Measurements from ENCODE around the gene DNAH14.

DNAH14 gene

DNA sequence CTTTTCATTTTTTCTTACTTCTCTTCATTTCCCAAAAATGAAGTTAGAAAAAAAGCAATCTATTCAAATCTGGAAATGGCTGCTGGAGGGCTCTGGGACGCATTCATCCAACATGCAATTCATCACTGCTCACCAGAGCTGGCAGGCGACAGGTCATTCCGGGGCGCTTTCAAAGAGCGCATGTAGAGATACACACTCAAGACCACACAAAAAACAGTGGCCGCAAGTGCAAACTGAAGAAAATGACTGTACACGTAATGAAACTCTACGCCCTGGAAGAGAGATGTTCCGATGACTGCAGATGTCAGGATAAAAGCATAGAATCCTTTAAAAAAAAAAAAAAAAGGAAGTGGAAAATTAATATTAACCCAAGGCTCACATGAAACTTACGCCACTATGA lies 482.8 kb downstream of the DNAH14 start:
- no peak for DNase-seq
- in situ Hi-C loops (cut with MboI; ENCODE audit: low pct_unique_long_range_greater_than_20kb, low sequenced_read_pairs), result no loop called here

DNA sequence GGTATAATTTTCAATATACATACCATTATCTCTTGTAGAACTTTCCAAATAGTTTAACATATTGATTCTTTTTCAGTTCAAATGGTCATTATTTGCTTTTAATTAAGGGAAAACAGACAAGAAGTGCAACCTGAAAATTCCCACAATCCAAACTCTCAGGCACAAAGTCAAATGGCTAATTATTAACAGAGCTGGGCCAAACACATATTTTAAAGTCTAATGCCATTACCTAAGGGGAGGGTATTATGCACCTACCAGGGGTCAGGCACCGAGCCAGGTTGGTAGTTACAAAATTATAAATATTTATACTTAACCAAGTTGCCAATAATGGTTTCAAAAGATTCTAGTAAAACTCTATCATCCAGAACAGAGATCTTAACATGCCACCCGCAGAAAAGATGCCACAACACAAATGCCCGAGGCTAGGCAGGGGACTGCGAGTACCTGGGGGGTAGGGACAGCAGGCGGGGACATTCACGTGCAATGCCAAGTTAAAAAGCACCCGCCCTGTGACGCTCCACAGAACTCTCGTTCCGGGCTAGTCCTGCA lies 483.4 kb downstream of the DNAH14 start:
- in situ Hi-C loops (cut with MboI; ENCODE audit: low pct_unique_long_range_greater_than_20kb, low sequenced_read_pairs), result no loop called here
- no peak for DNase-seq

DNA sequence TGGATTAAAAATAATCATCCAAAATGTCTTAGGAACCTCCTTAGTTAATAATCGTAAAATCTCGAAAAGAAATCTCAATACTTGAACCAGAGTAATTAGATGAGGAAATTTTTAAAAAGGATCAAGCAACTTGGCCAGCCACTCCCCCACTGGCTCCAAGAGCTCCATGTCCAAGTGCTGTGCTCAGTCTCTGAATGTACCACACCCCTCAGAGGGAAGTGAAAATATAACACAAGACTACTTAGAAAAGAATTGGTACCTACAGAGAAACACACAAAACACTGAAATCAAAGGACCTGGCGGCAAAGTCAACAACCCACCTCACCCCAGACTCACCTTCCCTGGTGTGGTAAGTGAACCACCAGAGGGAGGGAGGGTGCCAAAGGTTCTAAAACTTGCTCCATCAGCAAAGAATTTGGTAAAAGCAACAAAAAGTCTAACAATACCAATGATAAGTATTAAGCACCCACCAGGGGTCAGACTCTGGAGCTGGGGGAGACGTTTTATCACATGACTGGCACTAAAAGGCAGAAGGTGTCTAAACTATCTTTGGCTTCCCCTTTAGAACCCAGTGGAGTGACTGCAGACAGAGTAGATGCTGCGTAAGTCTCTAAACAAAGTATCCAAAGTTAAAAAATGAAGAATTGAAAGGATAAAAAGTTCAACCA lies 484.4 kb downstream of the DNAH14 start:
- DNase-seq, result no peak
- in situ Hi-C loops (cut with MboI; ENCODE audit: low pct_unique_long_range_greater_than_20kb, low sequenced_read_pairs), result no loop called here

DNA sequence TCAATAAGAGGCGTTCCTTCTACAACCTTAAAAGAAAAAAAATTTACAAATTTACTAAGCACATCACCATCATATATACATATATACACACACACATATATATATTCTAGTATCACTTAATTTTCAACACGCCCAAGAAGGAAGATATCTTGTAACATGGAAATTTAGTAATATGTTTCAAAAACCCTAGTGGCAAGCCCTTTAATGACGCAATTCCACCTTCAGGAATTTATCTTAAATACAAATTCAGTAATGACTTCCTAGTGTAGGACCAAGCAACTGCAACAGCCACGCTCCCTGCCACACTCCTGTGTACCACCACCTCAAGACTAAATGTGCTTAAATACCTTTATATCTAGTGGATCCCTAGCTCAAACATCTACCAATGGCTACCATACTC lies 485.8 kb downstream of the DNAH14 start:
- DNase-seq, result no peak
- in situ Hi-C loops (cut with MboI; ENCODE audit: low pct_unique_long_range_greater_than_20kb, low sequenced_read_pairs), result no loop called here

DNA sequence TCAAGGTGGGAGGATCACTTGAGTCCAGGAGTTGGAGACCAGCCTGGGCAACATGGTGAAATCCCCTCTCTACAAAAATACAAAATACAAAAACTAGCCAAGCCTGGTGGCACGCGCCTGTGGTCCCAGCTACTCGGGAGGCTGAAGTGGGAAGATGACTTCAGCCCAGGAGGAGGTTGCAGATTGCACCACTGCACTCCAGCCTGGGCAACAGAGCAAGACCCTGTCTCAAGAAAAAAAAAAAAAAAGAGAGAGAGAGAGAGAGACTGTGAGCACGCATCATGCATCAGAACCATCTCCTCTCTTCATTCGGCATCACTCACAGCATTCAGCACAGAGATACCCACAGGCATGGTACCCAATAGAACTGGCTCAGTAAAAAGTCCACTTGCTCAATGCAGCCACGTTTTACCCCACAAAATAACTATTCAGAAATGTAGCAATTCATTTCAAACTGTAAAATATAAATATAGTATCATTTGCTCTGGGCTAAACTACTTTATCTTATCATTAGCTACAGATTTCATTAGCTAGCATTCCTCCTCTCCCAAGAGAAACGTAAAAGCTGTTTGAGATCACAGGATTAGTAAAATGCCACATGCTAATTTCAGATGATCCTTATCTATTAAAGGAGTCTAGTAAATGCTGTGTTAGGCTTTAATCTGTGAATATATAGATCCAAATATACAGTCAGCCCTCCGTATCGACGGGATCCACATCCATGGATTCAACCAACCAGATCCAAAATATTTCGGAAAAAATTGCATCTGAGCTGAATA lies 486.7 kb downstream of the DNAH14 start:
- in situ Hi-C loops (cut with MboI; ENCODE audit: low pct_unique_long_range_greater_than_20kb, low sequenced_read_pairs), result no loop called here
- DNase-seq, result no peak

DNA sequence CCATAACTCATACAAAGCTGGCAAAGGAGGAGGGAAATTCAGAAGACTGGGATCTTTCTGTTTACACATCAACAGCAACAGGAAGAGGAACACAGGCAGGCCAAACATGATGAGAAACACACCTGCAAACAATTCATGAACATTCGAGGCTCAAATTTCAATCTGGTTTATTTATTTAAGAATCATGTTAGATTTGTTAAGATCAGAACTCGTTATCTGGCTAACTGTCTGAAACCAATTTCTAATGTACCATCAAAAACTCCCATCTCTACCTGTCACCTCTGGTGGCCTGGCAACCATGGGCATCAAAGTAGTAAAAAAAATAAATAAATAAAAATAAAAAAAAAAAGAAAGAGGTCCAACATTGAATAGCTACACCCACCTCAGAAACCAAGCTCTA lies 488.6 kb downstream of the DNAH14 start:
- in situ Hi-C loops (cut with MboI; ENCODE audit: low pct_unique_long_range_greater_than_20kb, low sequenced_read_pairs), result no loop called here
- no peak for DNase-seq

DNA sequence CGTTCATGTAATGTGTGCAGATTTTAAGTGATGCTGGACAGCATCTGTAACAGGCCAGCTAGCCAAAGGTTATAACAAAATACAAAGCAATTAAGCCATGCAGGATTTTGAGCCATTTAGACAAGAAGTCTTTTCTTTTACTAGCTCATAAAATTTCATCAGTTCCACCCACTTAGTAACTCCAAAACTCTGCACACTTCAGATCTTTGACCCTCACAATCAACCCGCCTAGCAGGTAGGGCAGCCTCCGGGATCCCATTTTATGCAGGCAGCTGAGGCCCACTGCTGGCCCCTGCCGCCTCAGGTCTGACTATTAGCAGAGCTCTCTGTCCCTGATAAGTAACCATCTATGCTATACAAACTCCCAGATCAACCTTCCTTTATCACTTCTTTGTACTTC lies 489.1 kb downstream of the DNAH14 start:
- no peak for DNase-seq
- in situ Hi-C loops (cut with MboI; ENCODE audit: low pct_unique_long_range_greater_than_20kb, low sequenced_read_pairs), result no loop called here

DNA sequence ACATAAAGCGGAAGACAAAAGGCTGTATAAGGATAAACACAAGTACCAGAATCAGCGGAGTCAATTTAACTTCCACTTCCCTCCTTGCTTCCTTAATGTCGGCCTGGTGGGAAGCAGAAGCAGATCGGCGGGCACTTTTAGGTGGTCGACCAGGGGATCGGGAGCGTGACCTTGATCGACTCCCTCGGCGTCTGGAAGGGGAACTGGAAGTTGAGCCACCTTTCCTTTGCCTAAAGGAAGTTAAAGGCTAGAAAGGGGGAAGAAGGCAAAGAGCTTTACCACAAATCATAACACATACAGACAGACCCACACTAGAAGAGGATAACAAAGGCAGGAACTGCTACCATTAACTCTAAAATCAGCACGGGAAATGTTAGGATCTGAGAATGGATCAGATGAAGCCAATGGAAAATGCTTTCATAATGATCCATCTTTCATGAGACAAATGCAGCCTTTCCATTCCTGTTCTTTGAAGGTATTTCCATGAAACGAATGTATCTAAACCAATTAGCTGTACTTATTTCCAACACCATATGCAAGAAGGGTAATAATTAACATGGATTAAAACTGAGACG lies 492.6 kb downstream of the DNAH14 start:
- DNase-seq, result peak; percentile 52
- in situ Hi-C loops (cut with MboI; ENCODE audit: low pct_unique_long_range_greater_than_20kb, low sequenced_read_pairs), result no loop called here

DNA sequence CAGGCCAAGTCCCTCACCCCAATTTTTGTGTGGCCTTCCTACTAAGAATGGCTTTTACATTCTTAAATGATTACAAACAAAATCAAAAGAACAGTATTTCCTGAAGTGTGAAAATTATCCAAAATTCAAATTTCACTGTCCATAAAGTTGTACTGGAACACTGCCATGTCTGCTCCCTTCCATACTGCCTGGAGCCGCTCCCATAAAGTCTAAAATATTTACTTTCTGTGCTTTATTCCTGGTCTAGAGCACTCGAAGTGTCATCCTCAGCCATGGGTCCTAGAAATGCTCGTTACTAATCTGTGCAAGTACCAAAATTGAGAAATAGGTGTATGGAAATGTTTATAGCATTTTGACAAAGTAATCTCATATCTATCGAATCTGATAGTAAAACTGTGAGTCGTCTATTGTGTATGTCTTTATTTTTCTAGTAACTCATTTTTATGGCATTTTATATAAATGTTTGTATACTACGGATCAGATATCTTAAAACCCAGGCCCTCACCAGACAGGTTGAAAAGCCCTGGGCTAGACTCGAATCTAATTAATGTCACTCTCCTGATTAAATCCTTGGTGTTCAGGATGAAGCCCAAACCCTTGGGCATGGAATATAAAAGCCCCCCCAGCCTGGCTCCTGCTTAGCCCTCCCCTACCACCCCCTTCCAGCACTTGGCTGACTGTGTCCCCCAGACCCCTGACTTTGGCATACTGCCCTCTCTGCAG lies 493.5 kb downstream of the DNAH14 start:
- DNase-seq, result no peak
- in situ Hi-C loops (cut with MboI; ENCODE audit: low pct_unique_long_range_greater_than_20kb, low sequenced_read_pairs), result no loop called here

DNA sequence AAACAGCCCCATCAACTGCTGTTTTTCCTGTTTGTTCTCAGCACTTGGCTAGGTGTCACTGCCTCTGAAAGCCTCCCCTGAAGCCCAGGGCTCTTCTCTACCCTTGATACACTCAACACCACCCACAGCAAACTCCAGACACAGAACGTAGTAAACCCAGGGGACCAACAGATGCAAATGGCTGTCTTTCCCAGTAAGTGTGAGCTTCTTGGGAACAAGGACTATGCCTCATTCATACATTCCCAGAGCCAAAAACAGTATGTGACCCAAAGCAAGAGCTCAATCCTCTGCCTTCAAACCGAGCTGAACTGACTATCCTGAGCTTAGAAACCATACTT lies 494.0 kb downstream of the DNAH14 start:
- DNase-seq, result no peak
- in situ Hi-C loops (cut with MboI; ENCODE audit: low pct_unique_long_range_greater_than_20kb, low sequenced_read_pairs), result no loop called here

DNA sequence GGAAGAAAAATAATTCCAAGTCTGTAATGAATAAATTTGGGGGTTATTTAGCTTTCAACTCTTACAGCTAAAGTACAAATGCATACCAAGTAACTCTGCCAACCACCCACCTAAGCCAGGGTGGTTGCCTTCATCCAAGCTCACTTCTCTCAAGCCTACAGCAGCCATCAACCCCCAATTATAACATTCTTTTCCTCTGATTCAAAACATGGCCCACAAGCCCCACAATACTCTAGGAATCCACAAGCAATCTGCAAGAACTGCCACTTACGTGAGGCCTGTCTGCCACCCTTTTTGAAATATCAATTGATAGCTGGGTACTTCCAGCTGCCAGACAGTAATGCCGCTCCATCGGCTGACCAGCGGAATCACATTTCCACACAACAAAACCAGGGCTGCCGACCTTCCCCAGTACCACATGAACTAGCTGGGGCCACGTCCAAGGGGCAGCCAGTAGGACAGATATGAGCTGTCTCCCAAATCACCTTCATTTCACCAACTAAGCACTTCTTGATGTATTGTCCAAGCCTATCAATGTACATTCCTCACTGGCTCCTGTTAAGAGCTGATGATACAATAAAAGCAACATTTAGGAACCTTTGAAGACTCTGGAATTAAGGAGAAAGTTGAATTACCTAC lies 495.2 kb downstream of the DNAH14 start:
- in situ Hi-C loops (cut with MboI; ENCODE audit: low pct_unique_long_range_greater_than_20kb, low sequenced_read_pairs), result no loop called here
- DNase-seq, result no peak

DNA sequence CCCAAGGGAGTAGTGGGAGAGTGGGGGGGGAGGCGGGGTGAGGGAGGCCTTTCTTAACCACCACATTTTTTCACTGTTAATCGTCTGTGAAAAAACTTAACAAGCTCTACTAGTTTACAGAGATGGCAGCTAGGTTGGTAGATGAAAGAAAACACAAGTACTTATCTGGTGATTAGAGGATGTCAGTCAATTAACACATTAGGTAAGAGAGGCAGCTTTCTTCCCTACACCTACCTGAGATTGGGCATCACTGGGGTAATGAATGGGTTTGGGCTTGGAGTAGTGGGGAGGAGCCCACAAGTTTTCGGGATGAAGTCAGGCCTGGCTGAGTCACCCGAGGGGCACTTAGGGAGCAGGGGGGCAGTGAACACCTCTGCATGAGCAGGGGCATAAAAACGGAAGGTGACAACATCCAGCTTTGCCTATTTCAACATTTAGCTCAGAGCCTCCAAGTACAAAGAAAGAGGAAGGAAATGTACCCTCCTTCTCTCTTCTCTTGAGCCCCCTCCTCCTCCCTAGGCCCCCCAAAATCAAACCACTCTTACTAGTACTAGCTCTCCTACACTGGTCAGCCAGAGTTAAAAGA lies 495.8 kb downstream of the DNAH14 start:
- in situ Hi-C loops (cut with MboI; ENCODE audit: low pct_unique_long_range_greater_than_20kb, low sequenced_read_pairs), result no loop called here
- DNase-seq, result peak; percentile 71

DNA sequence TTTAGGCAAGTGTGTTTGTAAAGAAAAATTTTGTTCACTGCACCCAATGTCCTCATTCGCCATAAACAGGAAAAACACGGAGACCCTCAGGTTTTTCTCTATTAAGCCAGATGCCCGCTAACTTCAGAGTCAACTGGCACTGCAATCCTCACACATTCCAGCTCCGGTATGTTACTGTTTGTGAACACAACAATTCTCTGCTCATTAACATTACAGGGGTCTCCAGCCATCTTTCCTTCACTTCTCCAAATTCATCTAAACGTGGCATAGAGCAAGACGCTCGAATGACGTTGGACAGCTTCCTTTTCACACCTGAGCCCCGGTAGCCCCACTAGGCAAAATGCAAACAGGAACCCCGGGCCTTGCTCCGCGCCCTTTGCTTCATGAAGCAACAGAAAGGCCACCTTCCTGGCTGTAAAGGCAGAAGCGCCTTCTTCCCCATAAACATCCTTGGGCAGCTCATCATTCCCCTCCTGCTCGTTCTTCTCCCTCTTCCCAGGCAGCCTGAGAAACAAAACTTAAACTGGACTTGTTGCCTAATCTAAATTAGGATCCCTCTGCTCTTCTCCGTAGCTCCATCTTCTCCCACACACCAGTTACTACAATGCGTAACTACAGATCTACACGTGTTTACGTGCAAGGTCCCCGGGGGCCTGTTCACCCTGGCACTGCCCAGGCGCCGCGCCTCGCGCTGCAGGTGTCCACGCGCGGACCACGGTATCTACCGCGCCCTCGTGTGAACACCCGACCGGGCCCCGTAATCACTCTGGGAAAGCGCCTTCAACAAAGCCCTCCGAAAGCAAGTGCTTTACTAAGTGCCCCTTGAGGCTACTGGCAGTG lies 497.1 kb downstream of the DNAH14 start:
- in situ Hi-C loops (cut with MboI; ENCODE audit: low pct_unique_long_range_greater_than_20kb, low sequenced_read_pairs), result no loop called here
- DNase-seq, result peak; percentile 58

DNA sequence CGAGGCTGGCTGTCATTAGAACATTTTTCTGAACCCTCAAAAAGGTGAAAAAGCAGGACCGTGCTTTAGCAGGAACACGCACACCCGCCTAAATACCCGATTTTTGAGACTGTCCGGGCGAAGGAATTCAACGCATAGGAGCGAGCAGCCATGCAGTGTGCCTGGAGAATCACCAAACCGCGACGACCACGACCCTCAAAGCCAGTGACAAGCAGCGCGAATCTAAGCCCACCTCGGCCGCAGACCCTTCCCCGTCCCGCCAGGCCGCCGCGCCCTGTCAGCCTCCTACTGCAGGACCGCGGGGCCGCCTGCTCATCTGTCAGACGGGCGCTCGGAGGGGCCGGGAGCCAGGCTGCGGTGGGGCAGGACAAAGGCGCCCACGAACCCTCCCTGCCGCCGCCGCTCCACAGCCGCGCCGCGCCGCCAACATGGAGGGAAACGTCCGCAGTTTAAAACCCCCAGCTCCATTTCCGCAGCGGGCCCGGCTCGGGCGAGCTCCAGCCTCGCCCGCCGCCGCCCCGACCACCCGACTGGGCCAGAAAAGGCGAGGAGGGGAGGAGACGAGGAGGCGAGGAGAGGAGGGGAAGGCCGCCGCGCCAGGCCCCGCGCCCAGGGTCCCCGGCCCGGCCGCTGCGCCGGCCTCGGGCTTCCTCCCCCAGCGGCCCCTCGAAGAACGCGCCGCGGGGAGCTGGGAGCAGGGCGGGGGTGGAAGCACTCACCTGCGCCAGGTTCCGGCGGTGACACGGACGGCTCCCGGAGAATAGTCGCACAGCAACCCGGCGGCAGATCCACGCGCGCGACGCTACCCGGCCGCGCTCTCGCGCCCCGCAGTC lies 498.0 kb downstream of the DNAH14 start, which contains the start of gene LBR:
LBR (minus strand) TSS at position 804 of the 833 bp plus-strand sequence. CDS start 3,963 bp downstream, outside the sequence.
- no peak for DNase-seq

DNA sequence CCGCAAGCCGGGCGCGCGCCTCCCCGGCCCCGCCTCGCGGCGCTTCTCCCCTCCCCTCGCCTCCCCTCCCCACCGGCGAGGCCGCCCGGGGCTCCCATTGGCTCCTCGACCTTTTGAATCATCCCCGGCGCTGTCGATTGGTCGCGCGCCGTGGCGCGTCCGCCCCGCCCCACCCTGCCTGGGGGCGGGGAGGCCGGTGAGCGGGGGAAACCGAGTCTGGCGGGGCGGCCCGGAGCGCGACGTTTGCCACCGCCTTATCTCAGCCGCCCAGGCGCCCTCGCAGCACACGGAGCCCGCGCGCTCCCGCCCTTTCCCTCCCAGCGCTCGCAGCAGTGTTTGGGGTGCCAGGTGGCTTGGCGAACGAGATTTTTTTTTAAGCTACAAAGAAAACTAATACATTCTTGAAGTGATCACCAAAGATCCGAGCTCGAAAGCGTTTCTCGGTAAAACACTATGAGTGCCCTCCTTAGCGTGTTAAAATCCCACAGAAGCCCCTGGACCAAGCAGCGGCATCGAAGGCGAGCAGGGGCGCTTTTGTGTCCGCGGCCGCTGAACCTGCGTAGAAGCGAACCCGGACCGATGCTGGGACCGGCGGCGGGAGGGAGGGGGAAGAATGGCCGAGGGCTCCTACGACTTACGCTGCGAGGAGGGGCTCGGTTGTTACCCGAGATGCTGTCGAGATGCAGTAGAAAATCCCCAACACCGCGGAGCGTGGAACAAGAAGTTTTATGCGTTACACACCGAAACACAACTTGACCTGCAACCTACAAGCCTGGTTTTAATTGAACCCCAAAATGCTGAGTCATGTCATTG lies 498.8 kb downstream of the DNAH14 start:
- in situ Hi-C loops (cut with MboI; ENCODE audit: low pct_unique_long_range_greater_than_20kb, low sequenced_read_pairs), result no loop called here
- peak; percentile 88 for DNase-seq

More for the DNA sequence above, 498.0 kb downstream of the DNAH14 start, which contains the start of gene LBR:
- in situ Hi-C loops (cut with MboI; ENCODE audit: low pct_unique_long_range_greater_than_20kb, low sequenced_read_pairs), result no loop called here

DNA sequence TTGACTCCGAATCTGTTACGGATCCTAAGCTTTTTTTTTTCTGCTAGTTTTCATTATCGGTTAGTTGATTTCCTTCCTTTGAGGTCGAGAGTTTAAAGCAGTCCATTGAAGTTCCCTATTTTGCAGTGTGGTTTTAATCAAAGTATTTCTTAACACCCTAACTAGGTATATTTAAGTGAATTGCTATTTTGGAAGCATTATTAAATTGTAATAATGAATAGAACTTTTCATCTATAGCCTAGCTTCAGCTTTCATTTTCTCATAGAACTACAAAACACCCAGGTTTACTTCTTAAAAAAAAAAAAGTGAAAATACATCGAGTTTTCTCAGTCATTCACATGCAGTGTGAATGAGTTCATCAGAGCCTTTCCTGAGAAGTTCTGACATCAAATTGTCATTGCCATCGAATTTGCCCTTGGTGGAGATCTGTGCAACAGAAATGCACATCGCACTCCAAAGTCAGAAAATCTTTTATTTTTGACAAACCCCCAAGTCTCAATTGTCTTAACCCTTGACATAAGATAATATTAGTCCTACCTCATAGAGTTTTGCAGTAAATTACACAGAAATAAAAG lies 499.5 kb downstream of the DNAH14 start:
- DNase-seq, result peak; percentile 90
- in situ Hi-C loops (cut with MboI; ENCODE audit: low pct_unique_long_range_greater_than_20kb, low sequenced_read_pairs), result no loop called here

Data from KBM-7 (cell line).